Trophoblast cell (in vitro differentiated cells and primary cell): Measurements from ENCODE around the gene TRAPPC5.
A peak's percentile ranks its signal among the peaks of the same experiment; 100 is the strongest.

Experiments
- DNase-seq, 2 donors: peaks; one replicate each; pipeline ENCODE4 v3.0.0-alpha.2; 2016
- H2AFZ ChIP-seq: 2 replicates; pipeline ENCODE4 v1.6.1; 2013; ENCODE audit warnings: low read length, moderate library complexity, mild to moderate bottlenecking; ENCODE audit not compliant: insufficient read depth, poor library complexity
- H2AK5ac ChIP-seq: 2 replicates; pipeline ENCODE4 v1.6.1; 2013; ENCODE audit warnings: mild to moderate bottlenecking, low read length
- H2BK120ac ChIP-seq: 2 replicates; pipeline ENCODE4 v1.6.1; 2013; ENCODE audit warnings: low read length, mild to moderate bottlenecking, moderate library complexity; ENCODE audit not compliant: insufficient read depth, poor library complexity
- H2BK12ac ChIP-seq: 2 replicates; pipeline ENCODE4 v1.6.1; 2013; ENCODE audit warnings: mild to moderate bottlenecking, low read length, moderate library complexity
- H2BK5ac ChIP-seq: 2 replicates; pipeline ENCODE4 v1.6.1; 2013; ENCODE audit warnings: low read length, low read depth, moderate library complexity, mild to moderate bottlenecking; ENCODE audit not compliant: poor library complexity
- H3K14ac ChIP-seq: 2 replicates; pipeline ENCODE4 v1.6.1; 2013; ENCODE audit warnings: mild to moderate bottlenecking, low read length
- H3K18ac ChIP-seq: 2 replicates; pipeline ENCODE4 v1.6.1; 2013; ENCODE audit warnings: mild to moderate bottlenecking, low read length
- H3K23ac ChIP-seq: 2 replicates; pipeline ENCODE4 v1.6.1; 2013; ENCODE audit warnings: low read length
- H3K27ac ChIP-seq: 2 replicates; pipeline ENCODE4 v1.5.1; 2013; ENCODE audit warnings: low read depth, mild to moderate bottlenecking, inconsistent platforms, low read length, moderate library complexity
- H3K27me3 ChIP-seq: 2 replicates; pipeline ENCODE4 v1.6.1; 2013; ENCODE audit warnings: inconsistent platforms, mild to moderate bottlenecking, low read length, moderate library complexity; ENCODE audit not compliant: insufficient read depth
- H3K36me3 ChIP-seq, 2 experiments: 1 replicate in 1 of 2; 2 replicates in 1 of 2; pipeline ENCODE4 v1.6.1; 2013; ENCODE audit warnings: low read length in 2 of 2, mild to moderate bottlenecking in 2 of 2, moderate library complexity in 1 of 2; ENCODE audit not compliant: insufficient read depth in 2 of 2, control insufficient read depth in 1 of 2
- H3K4ac ChIP-seq: 2 replicates; pipeline ENCODE4 v1.6.1; 2013; ENCODE audit warnings: low read depth, mild to moderate bottlenecking, low read length, moderate library complexity
- H3K4me1 ChIP-seq, 2 experiments: 1 replicate in 1 of 2; 2 replicates in 1 of 2; pipeline ENCODE4 v1.6.1; 2013; ENCODE audit warnings: low read length in 2 of 2, mild to moderate bottlenecking in 2 of 2, moderate library complexity in 1 of 2; ENCODE audit not compliant: insufficient read depth in 2 of 2, control insufficient read depth in 1 of 2
- H3K4me2 ChIP-seq: 2 replicates; pipeline ENCODE4 v1.6.1; 2013; ENCODE audit warnings: inconsistent platforms, mild to moderate bottlenecking, low read length, moderate library complexity
- H3K4me3 ChIP-seq: 2 replicates; pipeline ENCODE4 v1.5.1; 2013; ENCODE audit warnings: mild to moderate bottlenecking, low read depth, low read length, inconsistent platforms
- H3K79me1 ChIP-seq: one replicate; pipeline ENCODE4 v1.6.1; 2013; ENCODE audit warnings: low read length
- H3K79me2 ChIP-seq: 2 replicates; pipeline ENCODE4 v1.6.1; 2013; ENCODE audit warnings: low read length, mild to moderate bottlenecking; ENCODE audit not compliant: control insufficient read depth, insufficient read depth, poor library complexity
- H3K9ac ChIP-seq: 2 replicates; pipeline ENCODE4 v1.6.1; 2013; ENCODE audit warnings: mild to moderate bottlenecking, low read length
- H3K9me3 ChIP-seq: 2 replicates; pipeline ENCODE4 v1.6.1; 2013; ENCODE audit warnings: low read depth, mild to moderate bottlenecking, control low read depth, inconsistent platforms, low read length; ENCODE audit not compliant: insufficient read depth
- H4K12ac ChIP-seq: 2 replicates; pipeline ENCODE4 v1.6.1; 2013; ENCODE audit warnings: low read depth, mild to moderate bottlenecking, low read length, moderate library complexity
- H4K8ac ChIP-seq: 2 replicates; pipeline ENCODE4 v1.6.1; 2013; ENCODE audit warnings: low read depth, mild to moderate bottlenecking, low read length, moderate library complexity
- H4K91ac ChIP-seq: one replicate; pipeline ENCODE4 v1.6.1; 2013; ENCODE audit warnings: low read depth, mild to moderate bottlenecking, low read length, moderate library complexity
- WGBS: extraction: QIAGEN DNeasy Blood & Tissue Kit; methylation state at CpG from one replicate; pipeline ENCODE4 v1.1.7; 2013; ENCODE audit warnings: missing lambda C conversion rate; ENCODE audit not compliant: insufficient read length, insufficient coverage; ENCODE audit errors: extremely low coverage; 5-methylcytosine and 5-hydroxymethylcytosine counted together

The TRAPPC5 gene

GRCh38 chr19:7701049-7701653, 20.5 kb downstream of the TRAPPC5 start:
- Histone ChIP-seq H3K36me3 (no peaks in the 10 kb centered on the region), H3K14ac (no peak overlapping the region), H4K91ac (no peak overlapping the region), H3K79me2 (no peaks in the 10 kb centered on the region), H2BK5ac (no peak overlapping the region), H3K4me3 (no peak overlapping the region), H3K9ac (no peak overlapping the region), H3K9me3 (no peaks in the 10 kb centered on the region), H4K12ac (no peak overlapping the region), H3K79me1 (no peaks in the 10 kb centered on the region), H3K27ac (no peak overlapping the region), H3K4me1 (no peaks in the 10 kb centered on the region), H3K4me2 (no peak overlapping the region), H3K18ac (no peak overlapping the region), H2AK5ac (no peak overlapping the region), H3K27me3 (no peaks in the 10 kb centered on the region), H3K4ac (no peak overlapping the region), H2BK12ac (no peak overlapping the region), H2BK120ac (no peak overlapping the region), H3K23ac (no peak overlapping the region), H2AFZ (no peak overlapping the region), H4K8ac (no peak overlapping the region)
- WGBS, result no CpG with 5 or more reads among the region's 12 CpGs
- DNase-seq, result no peak

- Histone ChIP-seq H3K23ac (no peak within 1 kb of the TSS), H3K4me3 (no peak within 1 kb of the TSS), H3K14ac (no peak within 1 kb of the TSS), H3K4me1 (no peaks in the 10 kb centered on the region), H3K9ac (peak within 1 kb of the TSS; percentile 20), H3K36me3 (no peaks in the 10 kb centered on the region), H2AK5ac (no peak within 1 kb of the TSS), H3K79me2 (no peaks in the 10 kb centered on the region), H4K12ac (no peak within 1 kb of the TSS), H2AFZ (no peak within 1 kb of the TSS), H3K9me3 (no peaks in the 10 kb centered on the region), H3K27ac (no peak within 1 kb of the TSS), H3K27me3 (no peaks in the 10 kb centered on the region), H3K4me2 (no peak within 1 kb of the TSS), H2BK12ac (no peak within 1 kb of the TSS), H4K8ac (no peak within 1 kb of the TSS), H3K4ac (no peak within 1 kb of the TSS), H2BK120ac (no peak within 1 kb of the TSS), H3K18ac (no peak within 1 kb of the TSS), H3K79me1 (no peaks in the 10 kb centered on the region), H4K91ac (no peak within 1 kb of the TSS), H2BK5ac (no peak within 1 kb of the TSS)
- no peak for DNase-seq
- whole genome bisulfite sequencing, result no CpG with 5 or more reads among the region's 20 CpGs
Observed at GRCh38 chr19:7701654-7702457, 21.2 kb downstream of the TRAPPC5 start, which contains the start of gene FCER2. FCER2 (minus strand) TSS chr19:7702131; CDS start chr19:7699760, 2,371 bp downstream.

DNA sequence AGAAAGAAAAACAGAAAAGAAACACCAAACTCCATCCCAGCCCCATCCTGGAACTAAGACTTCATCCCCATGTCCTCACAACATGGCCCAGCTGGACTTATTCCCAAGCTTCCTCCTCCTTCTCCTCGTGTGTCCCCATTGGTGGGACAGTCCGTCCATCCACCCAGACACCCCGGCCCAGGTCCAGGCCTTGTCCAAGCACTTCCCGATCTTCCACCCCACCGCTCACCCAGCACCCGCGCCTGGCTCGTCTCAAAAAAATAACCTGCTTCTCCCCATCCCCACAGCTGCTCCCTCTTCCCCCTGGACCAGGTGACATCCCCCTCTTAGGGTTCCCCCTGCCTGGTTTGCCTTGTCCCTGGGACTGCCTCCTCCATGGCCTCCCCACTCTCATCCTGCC, 22.7 kb downstream of the TRAPPC5 start:
- Histone ChIP-seq H3K9me3 (no peaks in the 10 kb centered on the region), H3K36me3 (no peaks in the 10 kb centered on the region), H4K91ac (no peak overlapping the region), H3K27me3 (no peaks in the 10 kb centered on the region), H2AK5ac (no peak overlapping the region), H4K8ac (no peak overlapping the region), H3K4me1 (no peaks in the 10 kb centered on the region), H2BK120ac (no peak overlapping the region), H3K9ac (no peak overlapping the region), H3K4ac (no peak overlapping the region), H3K14ac (no peak overlapping the region), H4K12ac (no peak overlapping the region), H3K4me3 (no peak overlapping the region), H2BK5ac (no peak overlapping the region), H3K79me2 (no peaks in the 10 kb centered on the region), H2AFZ (no peak overlapping the region), H3K18ac (no peak overlapping the region), H3K23ac (no peak overlapping the region), H3K27ac (no peak overlapping the region), H3K79me1 (no peaks in the 10 kb centered on the region), H3K4me2 (no peak overlapping the region), H2BK12ac (no peak overlapping the region)
- no peak for DNase-seq
- WGBS, result no CpG with 5 or more reads among the region's 8 CpGs

DNA sequence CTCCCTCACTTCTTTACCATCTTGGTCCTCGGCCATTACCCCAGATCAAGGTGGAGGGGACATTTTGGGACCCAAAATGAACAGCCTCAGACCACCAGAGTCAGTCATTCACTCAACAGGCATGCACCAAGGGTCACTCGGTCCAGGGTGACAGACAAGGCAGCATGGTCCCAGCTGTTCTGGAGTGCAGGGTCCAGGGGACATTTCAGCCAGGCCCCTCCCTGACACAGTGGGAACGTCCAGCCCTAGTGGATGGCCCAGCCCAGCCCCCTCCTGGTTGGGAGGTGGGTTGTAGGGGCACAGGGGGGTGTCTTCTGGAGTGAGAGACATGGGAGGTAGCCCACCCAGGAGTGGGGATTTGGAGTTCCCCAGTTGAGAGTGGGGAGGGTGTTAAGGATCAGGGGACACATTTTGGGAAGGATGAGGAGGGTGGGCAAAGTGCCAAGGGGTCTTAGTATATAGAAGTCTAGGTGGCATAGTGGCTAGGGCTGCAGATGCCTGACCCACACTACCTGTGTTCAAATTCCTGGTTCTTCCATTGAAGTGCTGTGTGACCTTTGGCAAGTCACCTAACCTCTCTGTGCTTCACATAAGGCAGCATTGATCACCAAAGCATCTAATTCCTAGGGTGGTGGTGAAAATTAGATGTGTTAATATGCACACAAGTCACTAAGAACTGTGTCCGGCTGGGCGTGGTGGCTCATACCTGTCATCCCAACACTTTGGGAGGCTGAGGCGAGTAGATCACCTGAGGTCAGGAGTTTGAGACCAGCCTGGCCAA, 23.8 kb downstream of the TRAPPC5 start:
- H3K4me3 ChIP-seq, result no peak overlapping the region
- H3K9me3 ChIP-seq, result no peaks in the 10 kb centered on the region
- H4K8ac ChIP-seq, result no peak overlapping the region
- DNase-seq, result no peak
- H2AK5ac ChIP-seq, result no peak overlapping the region
- no peak overlapping the region for H3K14ac ChIP-seq
- no peak overlapping the region for H3K4ac ChIP-seq
- no peaks in the 10 kb centered on the region for H3K79me2 ChIP-seq
- H3K36me3 ChIP-seq, result no peaks in the 10 kb centered on the region
- H3K27ac ChIP-seq, result no peak overlapping the region
- no CpG with 5 or more reads among the region's 6 CpGs for WGBS
- H2BK5ac ChIP-seq, result no peak overlapping the region
- no peak overlapping the region for H4K91ac ChIP-seq
- H3K18ac ChIP-seq, result no peak overlapping the region
- no peak overlapping the region for H3K9ac ChIP-seq
- no peak overlapping the region for H4K12ac ChIP-seq
- H2BK120ac ChIP-seq, result no peak overlapping the region
- H3K27me3 ChIP-seq, result no peaks in the 10 kb centered on the region
- no peak overlapping the region for H2AFZ ChIP-seq
- no peak overlapping the region for H2BK12ac ChIP-seq
- H3K23ac ChIP-seq, result no peak overlapping the region
- no peaks in the 10 kb centered on the region for H3K4me1 ChIP-seq
- H3K4me2 ChIP-seq, result no peak overlapping the region
- no peaks in the 10 kb centered on the region for H3K79me1 ChIP-seq
